ENCODE measurements around the gene STX1A.

- no peak for TF ChIP-seq POLR2A (IDR thresholded peaks at IDR 0.05)
- TF ChIP-seq, protein P1, sequence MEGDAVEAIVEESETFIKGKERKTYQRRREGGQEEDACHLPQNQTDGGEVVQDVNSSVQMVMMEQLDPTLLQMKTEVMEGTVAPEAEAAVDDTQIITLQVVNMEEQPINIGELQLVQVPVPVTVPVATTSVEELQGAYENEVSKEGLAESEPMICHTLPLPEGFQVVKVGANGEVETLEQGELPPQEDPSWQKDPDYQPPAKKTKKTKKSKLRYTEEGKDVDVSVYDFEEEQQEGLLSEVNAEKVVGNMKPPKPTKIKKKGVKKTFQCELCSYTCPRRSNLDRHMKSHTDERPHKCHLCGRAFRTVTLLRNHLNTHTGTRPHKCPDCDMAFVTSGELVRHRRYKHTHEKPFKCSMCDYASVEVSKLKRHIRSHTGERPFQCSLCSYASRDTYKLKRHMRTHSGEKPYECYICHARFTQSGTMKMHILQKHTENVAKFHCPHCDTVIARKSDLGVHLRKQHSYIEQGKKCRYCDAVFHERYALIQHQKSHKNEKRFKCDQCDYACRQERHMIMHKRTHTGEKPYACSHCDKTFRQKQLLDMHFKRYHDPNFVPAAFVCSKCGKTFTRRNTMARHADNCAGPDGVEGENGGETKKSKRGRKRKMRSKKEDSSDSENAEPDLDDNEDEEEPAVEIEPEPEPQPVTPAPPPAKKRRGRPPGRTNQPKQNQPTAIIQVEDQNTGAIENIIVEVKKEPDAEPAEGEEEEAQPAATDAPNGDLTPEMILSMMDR (IDR thresholded peaks at IDR 0.05 in 8 of 11, conservative IDR thresholded peaks at IDR 0.05 in 3 of 11), result peak; percentile 81 to 98 (median 95)
Measured at GRCh38 chr7:73734619-73735527, 15.4 kb upstream of the STX1A start.

Measured in spleen (tissue), 7 donors.